Dedifferentiated amniotic fluid mesenchymal stem cell (primary cell): Measurements from ENCODE around the gene PFAS.
"Not testable (repeated sequence)": the region's sequence is repeated elsewhere in the genome, so short reads cannot be mapped to it uniquely, and the experiment has no call there.

Source experiments
- DNase-seq: peaks from one replicate; pipeline ENCODE4 v3.0.0-alpha.2; 2016; ENCODE audit errors: extremely low spot score

PFAS gene, protein sequence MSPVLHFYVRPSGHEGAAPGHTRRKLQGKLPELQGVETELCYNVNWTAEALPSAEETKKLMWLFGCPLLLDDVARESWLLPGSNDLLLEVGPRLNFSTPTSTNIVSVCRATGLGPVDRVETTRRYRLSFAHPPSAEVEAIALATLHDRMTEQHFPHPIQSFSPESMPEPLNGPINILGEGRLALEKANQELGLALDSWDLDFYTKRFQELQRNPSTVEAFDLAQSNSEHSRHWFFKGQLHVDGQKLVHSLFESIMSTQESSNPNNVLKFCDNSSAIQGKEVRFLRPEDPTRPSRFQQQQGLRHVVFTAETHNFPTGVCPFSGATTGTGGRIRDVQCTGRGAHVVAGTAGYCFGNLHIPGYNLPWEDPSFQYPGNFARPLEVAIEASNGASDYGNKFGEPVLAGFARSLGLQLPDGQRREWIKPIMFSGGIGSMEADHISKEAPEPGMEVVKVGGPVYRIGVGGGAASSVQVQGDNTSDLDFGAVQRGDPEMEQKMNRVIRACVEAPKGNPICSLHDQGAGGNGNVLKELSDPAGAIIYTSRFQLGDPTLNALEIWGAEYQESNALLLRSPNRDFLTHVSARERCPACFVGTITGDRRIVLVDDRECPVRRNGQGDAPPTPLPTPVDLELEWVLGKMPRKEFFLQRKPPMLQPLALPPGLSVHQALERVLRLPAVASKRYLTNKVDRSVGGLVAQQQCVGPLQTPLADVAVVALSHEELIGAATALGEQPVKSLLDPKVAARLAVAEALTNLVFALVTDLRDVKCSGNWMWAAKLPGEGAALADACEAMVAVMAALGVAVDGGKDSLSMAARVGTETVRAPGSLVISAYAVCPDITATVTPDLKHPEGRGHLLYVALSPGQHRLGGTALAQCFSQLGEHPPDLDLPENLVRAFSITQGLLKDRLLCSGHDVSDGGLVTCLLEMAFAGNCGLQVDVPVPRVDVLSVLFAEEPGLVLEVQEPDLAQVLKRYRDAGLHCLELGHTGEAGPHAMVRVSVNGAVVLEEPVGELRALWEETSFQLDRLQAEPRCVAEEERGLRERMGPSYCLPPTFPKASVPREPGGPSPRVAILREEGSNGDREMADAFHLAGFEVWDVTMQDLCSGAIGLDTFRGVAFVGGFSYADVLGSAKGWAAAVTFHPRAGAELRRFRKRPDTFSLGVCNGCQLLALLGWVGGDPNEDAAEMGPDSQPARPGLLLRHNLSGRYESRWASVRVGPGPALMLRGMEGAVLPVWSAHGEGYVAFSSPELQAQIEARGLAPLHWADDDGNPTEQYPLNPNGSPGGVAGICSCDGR (N-terminal part only)

DNA sequence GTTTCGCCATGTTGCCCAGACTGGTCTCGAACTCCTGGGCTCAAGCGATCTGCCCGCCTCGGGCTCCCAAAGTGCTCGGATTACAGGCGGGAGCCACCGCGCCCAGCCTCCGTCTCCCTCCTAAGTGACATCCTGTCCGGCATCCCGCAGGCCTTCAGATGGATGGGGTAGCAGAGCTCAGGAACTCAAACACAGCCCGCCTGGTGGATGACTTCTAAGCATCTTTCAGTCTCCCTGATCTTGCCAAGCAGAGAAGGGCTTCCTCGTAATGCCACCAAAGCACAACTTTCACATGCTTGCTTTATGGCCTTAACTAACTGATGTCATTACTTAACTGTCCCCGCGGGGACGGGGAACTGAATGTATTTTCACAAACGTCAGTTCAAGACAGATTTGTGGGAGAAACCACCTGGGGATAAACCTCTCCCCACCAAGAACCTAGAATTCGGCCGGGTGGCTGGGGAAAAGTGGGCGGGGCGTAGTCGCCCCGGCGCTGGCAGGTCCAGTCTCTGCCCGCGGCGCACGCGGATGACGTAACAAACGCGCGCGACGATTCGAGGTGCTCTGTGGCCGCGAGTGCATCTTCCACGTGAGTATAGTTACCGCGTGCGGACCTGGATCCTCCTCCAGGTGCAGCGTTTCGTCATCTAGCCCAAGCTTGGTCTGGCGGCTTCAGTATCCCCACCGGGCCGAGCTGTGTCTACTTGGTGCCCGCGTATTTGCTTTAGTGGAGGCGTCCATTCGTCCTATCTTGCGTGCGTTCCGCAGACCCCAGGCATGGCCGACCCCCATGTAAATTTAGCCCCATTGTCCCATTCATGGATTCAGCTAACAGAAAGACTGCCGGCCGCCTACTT lies at the start of gene PFAS:
Gene PFAS, plus strand, starts transcription at position 539 of the 857 bp plus-strand sequence. CDS start 4,649 bp downstream, outside the sequence.
- peak; percentile 92 for DNase-seq

DNA sequence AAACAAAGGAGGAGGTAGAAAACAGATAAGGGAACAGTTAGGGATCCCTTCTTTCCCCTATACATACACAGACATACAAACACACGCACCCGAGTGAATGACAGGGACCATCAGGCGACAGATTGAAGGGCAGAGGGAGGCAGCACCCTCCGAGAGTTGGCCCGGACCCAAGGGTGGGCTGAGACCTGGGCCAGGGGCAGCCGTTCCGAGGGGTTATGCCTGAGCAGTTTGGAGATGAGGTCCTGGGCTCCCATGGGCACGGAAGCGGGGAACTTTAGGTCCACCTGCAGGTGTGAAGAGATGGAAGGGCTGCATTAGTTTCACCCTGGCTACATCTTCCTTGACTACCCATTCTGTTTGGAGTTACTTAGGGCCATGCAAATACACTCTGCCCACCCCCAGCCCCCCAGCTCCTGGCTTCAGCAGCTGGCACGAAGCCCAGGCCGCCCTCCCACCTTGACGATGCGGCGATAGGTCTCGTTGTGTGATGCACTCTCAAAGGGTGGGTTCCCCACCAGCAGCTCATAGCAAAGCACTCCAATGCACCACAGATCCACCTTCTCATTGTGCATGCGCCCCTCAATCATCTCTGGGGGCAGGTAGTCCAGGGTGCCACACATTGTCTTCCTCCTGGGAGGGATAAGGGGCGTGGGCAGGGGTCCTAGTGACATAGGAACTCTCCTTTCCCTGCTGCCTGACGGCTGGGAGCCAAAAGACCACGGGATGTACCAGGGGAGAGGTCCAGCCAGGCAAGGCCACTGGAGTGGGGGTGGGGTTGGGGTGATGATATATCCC lies 44.1 kb upstream of the PFAS start:
- no peak for DNase-seq

DNA sequence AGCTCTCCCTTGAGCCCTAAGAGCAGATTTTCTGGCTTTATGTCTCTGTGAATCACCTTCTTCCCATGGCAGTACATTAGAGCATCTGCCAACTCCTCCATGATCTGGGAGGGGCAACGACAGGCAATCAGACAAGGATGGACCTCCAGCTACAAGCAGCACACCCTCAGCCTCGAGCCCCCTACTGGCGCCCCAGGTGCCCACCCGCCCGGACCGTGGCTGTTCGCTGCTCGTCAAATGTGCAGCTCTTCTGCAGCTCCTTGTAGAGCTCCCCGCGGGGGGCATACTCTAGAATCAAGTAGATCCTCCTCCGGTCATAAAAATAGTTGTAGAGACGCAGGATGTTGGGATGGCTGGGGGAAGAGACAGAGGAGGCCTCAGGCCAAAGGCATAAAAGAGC lies 42.6 kb upstream of the PFAS start:
- DNase-seq: no peak

DNA sequence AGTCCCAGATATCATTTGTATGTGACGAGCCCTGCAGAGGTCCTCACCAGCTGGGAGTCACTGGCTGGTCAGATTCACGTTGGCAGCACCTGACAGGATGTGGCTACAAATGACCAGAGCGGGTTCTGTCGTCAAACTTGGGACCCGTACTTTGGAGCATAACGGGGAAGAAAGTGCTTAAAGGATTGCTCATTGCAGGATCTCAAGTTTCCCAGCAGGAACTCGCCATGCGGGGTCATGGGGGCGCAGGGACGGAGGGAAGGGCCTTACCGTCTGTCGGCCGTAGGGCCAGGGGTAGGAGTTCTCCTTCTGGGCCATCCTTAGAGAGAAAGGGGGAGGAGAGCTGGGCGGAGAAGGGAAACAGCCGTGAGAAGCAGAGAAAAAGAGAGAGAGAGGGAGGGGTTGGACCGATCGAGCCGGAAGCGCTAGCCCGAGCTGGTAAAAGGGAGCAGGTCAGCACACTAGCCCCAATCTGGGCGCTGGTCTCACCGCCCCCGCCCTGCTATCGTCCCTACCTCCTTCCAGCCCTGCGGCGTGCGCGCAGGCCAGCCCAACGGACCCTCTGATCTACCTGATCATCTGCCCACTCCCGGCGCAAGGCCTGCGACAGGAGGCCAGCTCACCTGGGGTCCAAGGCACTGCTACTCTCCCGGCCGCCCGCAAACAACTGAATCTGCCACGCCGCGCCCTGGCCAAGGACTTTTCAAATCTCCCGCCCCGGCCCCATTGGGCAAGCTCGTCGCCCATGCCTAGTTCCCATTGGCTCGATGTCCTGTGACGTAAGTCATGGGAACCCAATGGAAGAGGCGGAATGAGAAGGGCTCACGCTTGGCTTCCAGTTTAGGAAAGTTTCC lies 39.0 kb upstream of the PFAS start, which contains the start of gene AURKB:
Gene AURKB, minus strand, starts transcription at position 669 of the 854 bp plus-strand sequence. Its CDS starts 351 bp downstream, at position 318.
- DNase-seq: peak; percentile 97

DNA sequence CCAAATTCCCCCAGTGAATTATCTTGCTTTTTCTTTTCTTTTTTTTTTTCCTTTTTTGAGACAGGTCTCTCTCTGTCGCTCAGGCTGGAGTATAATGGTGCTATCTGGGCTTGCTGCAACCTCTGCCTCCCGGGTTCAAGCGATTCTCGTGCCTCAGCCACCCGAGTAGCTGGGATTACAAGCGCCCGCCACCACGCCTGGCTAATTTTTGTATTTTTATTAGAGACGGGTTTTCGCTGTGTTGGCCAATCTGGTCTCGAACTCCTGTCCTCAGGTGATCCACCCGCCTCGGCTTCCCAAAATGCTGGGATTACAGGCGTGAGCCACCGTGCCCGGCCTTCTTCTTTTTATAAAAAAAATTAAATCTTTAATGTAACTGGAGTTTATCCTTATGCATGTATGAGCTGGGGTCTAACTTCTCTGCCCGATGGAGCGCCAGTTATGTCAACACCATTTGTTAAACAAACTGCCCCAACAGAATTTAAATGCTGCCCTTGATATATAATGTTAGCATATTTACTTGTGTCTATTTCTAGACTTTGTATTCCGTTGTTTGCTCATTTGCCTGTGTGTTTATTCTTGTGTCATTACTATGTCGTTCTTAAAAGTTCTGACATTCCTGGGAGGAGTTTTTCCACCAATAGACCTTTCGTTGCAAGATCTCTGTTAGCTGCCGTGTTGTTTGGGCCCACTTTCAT lies 38.2 kb upstream of the PFAS start:
- DNase-seq: no peak

DNA sequence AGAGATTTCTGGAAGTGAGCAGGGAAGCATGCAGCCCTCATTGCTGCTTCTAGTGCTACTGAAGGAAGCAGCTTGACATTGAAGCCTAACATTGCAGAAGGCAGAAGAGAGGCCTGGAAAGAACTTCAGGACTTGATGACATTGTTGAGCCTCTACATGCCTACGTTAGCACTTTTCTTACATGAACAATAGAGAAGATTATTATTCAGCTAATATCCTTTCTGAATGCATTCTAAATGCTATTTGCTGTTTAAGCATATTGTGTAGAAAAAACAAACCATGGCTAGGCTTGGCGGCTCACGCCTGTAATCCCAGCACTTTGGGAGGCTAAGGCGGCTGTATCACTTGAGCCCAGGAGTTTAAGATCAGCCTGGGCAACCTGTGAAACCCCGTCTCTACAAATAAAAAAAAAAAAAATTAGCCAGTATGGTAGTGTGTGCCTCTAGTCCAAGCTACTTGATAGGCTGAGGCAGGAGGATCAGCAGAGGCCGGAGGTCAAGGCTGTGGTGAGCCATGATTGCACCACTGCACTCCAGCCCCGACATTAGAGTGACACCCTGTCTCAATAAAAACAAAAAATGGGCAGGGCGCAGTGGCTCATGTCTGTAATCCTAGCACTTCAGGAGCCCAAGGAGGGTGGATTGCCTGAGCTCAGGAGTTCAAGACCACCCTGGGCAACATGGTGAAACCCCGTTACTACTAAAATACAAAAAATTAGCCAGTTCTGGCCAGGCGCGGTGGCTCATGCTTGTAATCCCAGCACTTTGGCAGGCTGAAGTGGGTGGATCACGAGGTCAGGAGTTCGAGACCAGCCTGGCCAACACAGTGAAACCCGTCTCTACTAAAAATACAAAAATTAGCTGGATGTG lies 36.5 kb upstream of the PFAS start:
- no peak for DNase-seq

DNA sequence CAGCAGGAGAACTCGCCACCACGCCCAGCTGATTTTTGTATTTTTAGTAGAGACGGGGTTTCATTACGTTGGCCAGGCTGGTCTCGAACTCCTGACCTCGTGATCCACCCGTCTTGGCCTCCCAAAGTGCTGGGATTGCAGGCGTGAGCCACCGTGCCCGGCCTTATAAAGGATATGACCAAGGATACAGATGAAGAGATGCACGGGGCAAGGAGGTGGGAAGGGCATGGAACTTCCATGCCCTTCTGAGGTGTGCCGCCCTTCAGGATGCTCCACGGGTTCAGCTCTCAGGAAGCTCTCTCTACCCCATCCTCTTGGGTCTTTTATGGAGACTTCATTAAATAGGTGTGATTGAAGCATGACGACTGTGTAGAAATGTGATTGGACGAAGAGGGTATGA lies 35.1 kb upstream of the PFAS start:
- DNase-seq: not testable (repeated sequence)

DNA sequence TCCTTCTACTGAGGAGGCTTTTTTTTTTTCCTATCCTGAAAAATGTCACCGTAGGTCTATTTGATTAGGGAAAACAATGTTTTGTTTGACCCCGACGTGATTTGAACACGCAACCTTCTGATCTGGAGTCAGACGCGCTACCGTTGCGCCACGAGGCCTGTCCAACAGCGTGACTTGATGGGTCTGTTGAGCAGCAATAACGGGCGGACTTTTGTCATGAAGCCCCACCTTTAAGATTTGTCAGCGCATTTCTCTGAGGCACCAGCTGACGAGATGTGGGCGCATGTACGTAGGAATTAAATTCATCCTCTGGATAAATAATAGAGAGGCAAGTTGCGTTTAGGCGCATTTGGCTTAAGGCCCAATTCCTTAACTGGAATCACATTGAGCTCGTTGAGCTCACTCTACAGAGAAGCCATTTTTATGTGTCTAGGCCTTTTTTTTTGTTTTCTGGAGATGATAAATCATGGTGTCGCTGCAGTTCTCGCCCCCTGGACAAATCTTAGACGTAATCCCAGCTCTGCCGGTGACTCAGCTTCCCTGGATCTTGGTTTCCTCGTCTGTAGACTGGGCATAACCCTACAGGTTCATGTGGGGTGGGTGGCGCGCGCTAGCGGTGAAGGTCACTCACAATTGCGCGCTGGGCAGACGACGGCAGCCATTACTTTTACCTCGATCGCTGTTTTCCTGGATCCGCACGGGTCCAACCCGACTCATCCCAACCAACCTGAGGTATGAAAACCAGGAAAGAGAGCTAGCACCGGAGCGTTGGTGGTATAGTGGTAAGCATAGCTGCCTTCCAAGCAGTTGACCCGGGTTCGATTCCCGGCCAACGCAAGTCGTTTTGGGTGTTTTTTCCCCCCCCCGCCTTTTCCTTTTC lies 28.1 kb upstream of the PFAS start:
- peak; percentile 94 for DNase-seq

DNA sequence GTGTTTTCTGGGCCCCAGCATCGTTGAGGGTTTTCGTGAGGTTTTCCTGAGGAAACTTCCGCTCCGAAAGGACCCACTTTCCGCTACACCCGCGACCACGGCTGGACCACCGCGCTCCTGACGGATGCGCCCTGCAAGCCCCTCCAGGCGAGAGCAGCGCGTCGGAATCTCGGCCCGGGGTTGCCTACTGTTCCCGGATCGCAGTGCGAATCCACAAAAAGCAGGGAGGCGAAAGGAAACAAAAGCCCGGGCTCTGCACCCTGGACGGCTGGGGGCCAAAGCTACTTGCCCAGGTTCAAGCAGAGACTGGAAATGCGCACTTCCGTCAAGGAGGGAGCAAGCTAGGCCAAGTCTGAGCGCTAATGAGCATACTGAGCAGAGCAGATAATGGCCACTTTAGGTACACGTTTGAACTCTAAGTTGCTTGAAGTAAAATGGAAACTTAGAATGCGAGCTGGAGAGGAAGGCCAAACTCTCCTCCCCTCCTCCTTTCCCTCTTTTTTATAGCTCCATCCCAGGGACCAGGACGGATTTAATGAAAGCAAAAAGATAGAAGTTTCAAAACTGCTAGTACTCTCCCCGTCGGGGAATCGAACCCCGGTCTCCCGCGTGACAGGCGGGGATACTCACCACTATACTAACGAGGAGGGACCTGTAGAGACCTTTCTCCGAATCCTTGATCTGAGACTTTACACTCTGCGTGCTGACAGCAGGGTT lies 27.3 kb upstream of the PFAS start:
- peak; percentile 87 for DNase-seq

DNA sequence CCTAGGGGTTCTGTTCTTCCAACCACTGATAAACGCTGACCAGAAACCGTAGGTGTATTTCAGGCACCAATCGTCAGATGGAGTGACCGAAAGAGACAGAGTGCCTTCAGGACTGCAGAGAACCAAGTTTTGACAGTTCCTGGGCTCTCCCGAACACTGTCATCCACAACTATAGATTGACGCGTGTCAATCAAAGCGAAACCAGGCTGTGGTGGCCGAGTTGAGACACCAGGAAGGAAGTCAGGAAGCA lies 26.8 kb upstream of the PFAS start:
- no peak for DNase-seq

DNA sequence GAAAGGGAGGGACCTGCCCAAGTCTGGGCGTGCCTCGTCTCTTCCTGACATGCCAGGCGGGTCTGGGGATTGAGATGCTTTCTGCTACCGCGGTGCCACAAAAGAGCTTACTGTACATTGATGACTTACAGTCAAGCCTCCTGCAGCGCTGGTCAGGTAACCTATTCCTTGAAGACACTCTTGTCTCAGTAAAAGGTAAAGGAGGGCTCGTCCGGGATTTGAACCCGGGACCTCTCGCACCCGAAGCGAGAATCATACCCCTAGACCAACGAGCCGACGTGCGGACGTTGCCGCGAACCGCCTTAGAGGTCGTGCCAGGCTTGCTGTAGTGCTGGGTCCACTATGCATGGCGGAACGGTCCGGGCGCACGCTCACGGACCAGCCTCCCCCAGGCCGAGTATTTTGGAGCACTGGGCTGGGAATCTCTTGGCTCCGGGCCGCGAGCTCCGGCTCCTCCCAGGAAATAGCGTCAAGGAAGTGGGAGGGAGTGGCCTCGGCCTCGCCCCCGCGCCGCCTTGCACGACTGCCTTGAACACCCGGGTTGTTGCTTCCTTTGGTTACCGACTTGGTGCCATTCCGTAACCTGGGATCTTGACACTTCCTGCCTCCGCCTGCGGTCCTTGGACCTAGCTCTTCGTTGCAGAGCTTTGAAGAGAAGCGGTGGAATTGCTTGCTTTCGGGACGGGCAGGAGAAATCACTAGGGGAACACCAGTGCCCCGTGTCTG lies 26.3 kb upstream of the PFAS start:
- peak; percentile 93 for DNase-seq

DNA sequence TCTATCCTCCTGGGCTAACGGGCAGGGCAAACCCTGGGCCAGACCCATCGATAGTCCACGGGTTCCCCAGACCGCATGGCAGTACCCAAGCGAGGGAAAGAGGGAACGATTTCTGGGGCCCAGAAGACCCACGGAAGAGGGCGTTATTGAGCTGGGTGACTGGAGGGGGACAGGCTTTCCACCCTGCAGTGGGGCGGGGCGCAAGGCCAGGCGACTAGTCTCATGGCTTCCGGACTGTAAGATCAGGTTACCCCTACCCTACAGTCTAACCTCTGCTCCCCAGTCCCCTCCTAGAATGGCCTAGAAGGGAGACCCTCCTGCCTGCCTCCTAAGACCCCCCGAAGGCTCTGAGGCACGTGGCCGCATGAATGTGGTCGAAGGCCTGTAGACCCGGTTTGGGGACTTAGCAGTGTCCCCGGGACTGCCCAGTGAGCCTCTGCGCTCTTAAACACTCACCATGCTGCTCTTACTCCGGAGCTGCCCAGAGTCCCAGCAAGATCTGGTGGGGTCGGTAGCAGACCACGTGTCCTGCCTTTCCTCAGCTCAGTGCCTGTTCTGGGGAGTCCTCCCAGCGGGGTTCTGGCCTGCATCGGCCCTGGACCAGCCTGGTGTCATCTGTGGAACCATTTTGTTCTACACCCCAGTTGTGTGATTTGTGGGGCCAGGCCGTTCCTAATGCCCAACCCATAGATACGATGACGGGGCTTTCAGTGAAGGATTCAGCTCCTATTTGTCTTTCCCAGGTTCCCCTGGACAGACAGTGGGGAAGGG lies 25.5 kb upstream of the PFAS start:
- no peak for DNase-seq

DNA sequence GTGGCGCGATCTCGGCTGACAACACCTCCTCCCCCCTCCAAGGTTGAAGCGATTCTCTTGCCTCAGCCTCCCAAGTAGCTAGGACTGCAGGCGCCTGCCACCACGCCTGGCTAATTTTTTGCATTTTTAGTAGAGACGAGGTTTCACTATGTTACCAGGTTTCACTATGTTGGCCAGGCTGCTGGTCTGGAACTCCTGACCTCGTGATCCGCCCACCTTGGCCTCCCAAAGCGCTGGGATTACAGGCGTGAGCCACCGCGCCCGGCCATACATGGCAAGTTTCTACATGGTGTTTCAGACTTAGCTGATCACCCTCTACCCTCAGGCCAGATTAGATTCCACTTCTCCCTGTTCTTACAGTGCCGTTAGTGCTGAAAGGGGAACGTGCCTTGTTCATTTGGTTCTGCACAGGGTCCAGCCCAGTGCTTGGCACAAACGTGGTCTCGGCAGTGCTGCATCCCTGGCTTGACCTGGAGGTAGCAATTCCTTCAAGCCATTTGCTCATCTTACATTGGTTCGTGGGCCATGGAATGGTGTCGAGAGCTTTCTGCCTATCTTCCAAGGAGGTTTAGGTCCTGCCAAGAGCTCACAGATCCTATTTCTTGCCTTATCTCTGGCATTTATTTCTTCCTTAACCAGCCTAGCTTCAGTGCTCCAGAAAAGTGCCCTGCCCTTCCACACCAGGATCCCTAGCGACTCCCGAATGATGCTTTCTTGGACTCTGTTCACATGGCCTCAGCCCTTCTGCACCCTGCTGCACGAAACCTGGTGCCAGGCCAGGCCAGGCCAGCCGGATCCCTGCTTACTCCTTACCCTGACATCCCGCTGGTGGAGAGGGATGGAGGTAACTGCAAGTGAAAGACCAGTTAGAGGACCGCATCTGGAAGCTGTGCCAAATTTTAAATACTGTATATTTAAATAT lies 23.9 kb upstream of the PFAS start:
- DNase-seq: no peak
